ENCODE results near the gene SLC16A5.

DNA sequence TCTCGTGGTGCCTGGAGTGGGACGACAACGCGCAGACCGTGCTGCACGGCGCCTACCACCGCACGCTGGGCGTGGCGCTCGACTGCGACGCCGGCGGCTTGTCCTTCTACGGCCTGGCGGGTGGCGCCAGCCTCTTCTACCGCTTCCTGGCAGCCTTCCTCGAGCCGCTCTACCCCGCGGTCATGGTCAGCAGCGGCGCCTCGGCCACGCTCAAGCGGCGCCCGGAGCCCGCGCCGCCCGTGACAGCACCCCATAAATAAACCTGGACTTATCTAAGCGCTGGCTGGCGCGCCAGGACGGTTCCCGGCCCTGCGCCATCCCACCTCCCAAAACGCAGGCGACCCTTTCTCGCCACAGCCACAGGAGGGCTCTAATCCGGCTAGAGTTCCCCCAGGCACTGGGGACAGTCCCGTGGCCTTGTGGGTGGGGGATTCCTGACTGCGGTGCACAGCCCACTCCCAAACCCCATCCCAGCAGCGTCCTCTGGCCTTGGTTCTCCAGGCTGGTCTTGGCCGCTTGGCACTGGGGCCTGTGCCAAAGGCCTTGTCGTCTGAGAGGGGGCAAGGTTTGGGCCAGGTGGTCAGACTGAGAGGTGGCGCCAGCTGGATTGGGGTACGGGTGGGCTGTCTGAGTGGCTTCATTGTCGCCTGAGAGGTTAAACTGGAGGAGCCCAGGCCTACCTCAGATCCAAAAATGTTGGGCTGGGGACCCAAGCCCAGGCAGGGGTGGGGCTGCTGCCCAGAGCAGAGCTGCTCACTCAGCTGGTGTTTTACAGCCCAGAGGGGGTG, 10.1 kb upstream of the SLC16A5 start:
- TF ChIP-seq FOXM1 (IDR thresholded peaks at IDR 0.05; ENCODE audit: borderline replicate concordance) (no peak), TARDBP (IDR thresholded peaks at IDR 0.05) (no peak), ARNT (IDR thresholded peaks at IDR 0.05) (no peak), BHLHE40 (IDR thresholded peaks at IDR 0.05; ENCODE audit: borderline replicate concordance) (no peak), ZNF384 (IDR thresholded peaks at IDR 0.05) (no peak), HDGF (IDR thresholded peaks at IDR 0.05; ENCODE audit: borderline replicate concordance) (no peak), ELF4 (IDR thresholded peaks at IDR 0.05) (no peak), SUZ12 (IDR thresholded peaks at IDR 0.05) (no peak), FOXA1 (IDR thresholded peaks at IDR 0.05) (no peak), LEF1 (IDR thresholded peaks at IDR 0.05; ENCODE audit: borderline replicate concordance) (no peak)
- TF ChIP-seq, protein P1, sequence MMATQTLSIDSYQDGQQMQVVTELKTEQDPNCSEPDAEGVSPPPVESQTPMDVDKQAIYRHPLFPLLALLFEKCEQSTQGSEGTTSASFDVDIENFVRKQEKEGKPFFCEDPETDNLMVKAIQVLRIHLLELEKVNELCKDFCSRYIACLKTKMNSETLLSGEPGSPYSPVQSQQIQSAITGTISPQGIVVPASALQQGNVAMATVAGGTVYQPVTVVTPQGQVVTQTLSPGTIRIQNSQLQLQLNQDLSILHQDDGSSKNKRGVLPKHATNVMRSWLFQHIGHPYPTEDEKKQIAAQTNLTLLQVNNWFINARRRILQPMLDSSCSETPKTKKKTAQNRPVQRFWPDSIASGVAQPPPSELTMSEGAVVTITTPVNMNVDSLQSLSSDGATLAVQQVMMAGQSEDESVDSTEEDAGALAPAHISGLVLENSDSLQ (IDR thresholded peaks at IDR 0.05) = no peak

Data from HEK293T (cell line).